Measurements from ENCODE around the gene DPYSL4. TPM values are rescaled to one million over a fixed set of nuclear protein-coding genes. Genes with fewer than 3 reads are reported as not detected.

The DPYSL4 gene
- total RNA-seq, 5 donors from 2014 or later (not counting 1 experiment from before 2014, with no cell fraction given) = 0.66 to 3.9 (median 3.2) TPM

DNA sequence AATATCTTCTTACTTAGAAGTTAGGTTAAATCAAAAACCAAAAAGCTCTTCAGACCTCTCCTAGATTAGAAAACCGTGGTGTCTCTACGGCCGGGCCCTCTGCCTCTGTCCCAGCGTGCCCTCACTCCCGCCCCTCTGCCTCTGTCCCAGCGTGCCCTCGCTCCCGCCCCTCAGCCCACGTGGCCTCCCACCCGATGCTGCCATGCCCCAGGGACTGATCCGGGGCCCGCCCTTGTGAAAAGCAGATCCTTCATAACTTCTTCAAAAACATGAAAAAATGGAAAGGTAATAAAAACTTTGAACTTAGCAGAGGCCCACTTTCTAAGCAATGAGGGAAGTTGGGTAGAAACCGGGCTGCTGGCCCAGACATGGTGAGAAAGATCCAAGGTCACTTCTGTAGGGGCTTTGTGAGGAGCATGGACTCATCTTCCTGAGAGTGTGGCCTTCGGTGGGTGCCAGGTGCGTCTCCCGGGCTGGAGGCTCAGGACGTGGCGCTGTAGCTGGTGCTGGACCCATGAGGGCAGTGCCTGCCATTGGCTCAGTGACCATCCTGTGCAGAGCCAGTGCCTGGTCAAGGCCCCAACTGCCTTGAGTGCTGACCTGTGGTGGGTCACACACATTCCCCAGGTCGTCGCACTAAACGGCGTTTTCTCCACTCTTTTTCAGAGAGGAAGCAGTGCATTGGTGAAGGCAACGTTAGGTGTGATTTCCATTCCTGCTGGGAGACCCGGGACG is 4.9 kb upstream of the DPYSL4 start:
- 73% methylated on average over 17 of the region's 25 CpGs for WGBS (ENCODE audit: insufficient coverage)
- no peaks in the 10 kb centered on the region for H3K36me3 Mint-ChIP-seq
- POLR2A ChIA-PET = no interaction called here
- Histone ChIP-seq H3K27ac (ENCODE audit: low read length) (no peak overlapping the region), H3K27me3 (replicated peaks in 1 of 2; ENCODE audit: control insufficient read depth in 2 of 2, extremely low read depth in 1 of 2, insufficient read depth in 2 of 2, low read length in 1 of 2) (peaks cover 10 to 65% of the 10 kb centered on the region in 2 experiments), H3K4me1 (ENCODE audit: control insufficient read depth in 1 of 2, extremely low read depth in 1 of 2, insufficient read depth in 2 of 2, low read length in 2 of 2) (peaks cover 3 to 13% of the 10 kb centered on the region in 2 experiments), H3K36me3 (ENCODE audit: control insufficient read depth in 2 of 2, extremely low read depth in 1 of 2, insufficient read depth in 1 of 2, low read length in 1 of 2) (no peaks in the 10 kb centered on the region), H3K4me3 (ENCODE audit: control insufficient read depth in 1 of 2, extremely low read depth in 1 of 2, low read length in 1 of 2) (no peak overlapping the region), H3K9me3 (no peaks in the 10 kb centered on the region)
- no peak overlapping the region for H3K27ac Mint-ChIP-seq
- peaks cover 0 to 6% (median 4%) of the 10 kb centered on the region in 3 donors for H3K4me1 Mint-ChIP-seq
- H3K27me3 Mint-ChIP-seq = peaks cover 33 to 48% of the 10 kb centered on the region in 2 donors
- CTCF ChIA-PET = no interaction called here
- no peak overlapping the region for H3K4me3 Mint-ChIP-seq
- ATAC-seq (replicated peaks in 1 of 4) (no peak), DNase-seq (no peak)
- H3K9me3 Mint-ChIP-seq = no peaks in the 10 kb centered on the region

DNA sequence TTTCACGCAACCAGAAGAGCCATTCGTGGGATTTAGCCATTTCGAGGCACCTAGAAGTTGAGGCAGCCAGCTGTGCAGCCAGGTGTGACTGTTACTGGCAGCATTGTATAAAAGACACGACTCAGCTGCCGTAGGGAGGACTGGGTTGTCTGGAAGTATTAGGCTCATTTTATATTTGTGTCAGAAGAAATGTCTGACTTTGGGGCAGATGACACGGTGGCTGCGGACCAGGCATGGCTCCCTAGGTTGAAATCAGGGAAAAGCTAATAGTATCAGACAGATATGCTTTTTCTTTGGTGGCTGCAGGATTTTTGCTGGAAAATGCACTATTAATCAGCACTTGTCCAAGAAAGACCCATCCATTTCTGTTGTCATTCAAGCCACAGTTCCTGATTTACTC is 4.2 kb upstream of the DPYSL4 start:
- no peak overlapping the region for H3K4me3 ChIP-seq (ENCODE audit: control insufficient read depth in 1 of 2, extremely low read depth in 1 of 2, low read length in 1 of 2)
- Mint-ChIP-seq H3K36me3 (no peaks in the 10 kb centered on the region), H3K27me3 (peaks cover 26 to 41% of the 10 kb centered on the region in 2 donors), H3K4me3 (no peak overlapping the region), H3K9me3 (no peaks in the 10 kb centered on the region), H3K4me1 (peaks cover 0 to 6% (median 4%) of the 10 kb centered on the region in 3 donors), H3K27ac (no peak overlapping the region)
- ChIA-PET POLR2A (interaction anchor here in 1 of 2 donors (0.7 kb wide), 1 partner anchor 11 kb away, joined by 3 read pairs; no protein-coding TSS in a partner anchor), CTCF (no interaction called here)
- 83% methylated on average over 7 of the region's 7 CpGs for WGBS (ENCODE audit: insufficient coverage)
- H3K9me3 ChIP-seq = no peaks in the 10 kb centered on the region
- DNase-seq = no peak
- ATAC-seq (replicated peaks in 1 of 4) = no peak
- no peak overlapping the region for H3K27ac ChIP-seq (ENCODE audit: low read length)
- peaks cover 3 to 20% of the 10 kb centered on the region in 2 experiments for H3K4me1 ChIP-seq (ENCODE audit: control insufficient read depth in 1 of 2, extremely low read depth in 1 of 2, insufficient read depth in 2 of 2, low read length in 2 of 2)
- peaks cover 10 to 63% of the 10 kb centered on the region in 2 experiments for H3K27me3 ChIP-seq (replicated peaks in 1 of 2; ENCODE audit: control insufficient read depth in 2 of 2, extremely low read depth in 1 of 2, insufficient read depth in 2 of 2, low read length in 1 of 2)
- H3K36me3 ChIP-seq (ENCODE audit: control insufficient read depth in 2 of 2, extremely low read depth in 1 of 2, insufficient read depth in 1 of 2, low read length in 1 of 2) = no peaks in the 10 kb centered on the region

DNA sequence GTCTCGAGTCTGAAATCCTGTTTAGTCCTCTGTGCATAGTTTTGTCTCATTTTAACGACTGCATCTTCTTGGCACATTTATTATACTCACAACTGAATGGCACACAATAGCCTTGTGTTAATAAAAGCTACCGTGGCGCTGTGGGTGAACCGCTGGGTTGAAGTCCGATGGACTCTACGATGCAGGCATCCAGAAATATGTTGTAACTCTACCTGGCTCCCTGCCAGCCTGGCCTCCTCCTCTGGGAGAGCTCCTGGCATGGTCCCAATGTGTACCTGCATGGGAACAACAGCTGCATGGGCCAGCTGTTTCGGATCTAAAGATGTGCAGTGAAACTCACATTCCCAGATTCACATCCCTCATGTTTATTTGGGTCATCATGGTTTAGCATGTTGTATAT is 3.7 kb upstream of the DPYSL4 start:
- Histone ChIP-seq H3K4me1 (ENCODE audit: control insufficient read depth in 1 of 2, extremely low read depth in 1 of 2, insufficient read depth in 2 of 2, low read length in 2 of 2) (peaks cover 3 to 25% of the 10 kb centered on the region in 2 experiments), H3K4me3 (ENCODE audit: control insufficient read depth in 1 of 2, extremely low read depth in 1 of 2, low read length in 1 of 2) (no peak overlapping the region), H3K9me3 (no peaks in the 10 kb centered on the region), H3K27ac (ENCODE audit: low read length) (no peak overlapping the region), H3K27me3 (replicated peaks in 1 of 2; ENCODE audit: control insufficient read depth in 2 of 2, extremely low read depth in 1 of 2, insufficient read depth in 2 of 2, low read length in 1 of 2) (peaks cover 10 to 63% of the 10 kb centered on the region in 2 experiments), H3K36me3 (ENCODE audit: control insufficient read depth in 2 of 2, extremely low read depth in 1 of 2, insufficient read depth in 1 of 2, low read length in 1 of 2) (no peaks in the 10 kb centered on the region)
- Mint-ChIP-seq H3K36me3 (no peaks in the 10 kb centered on the region), H3K27ac (no peak overlapping the region), H3K4me1 (peaks cover 0 to 9% (median 7%) of the 10 kb centered on the region in 3 donors), H3K9me3 (no peaks in the 10 kb centered on the region), H3K4me3 (no peak overlapping the region), H3K27me3 (peaks cover 24 to 39% of the 10 kb centered on the region in 2 donors)
- ATAC-seq (replicated peaks in 1 of 4) (no peak), DNase-seq (no peak)
- WGBS (ENCODE audit: insufficient coverage) = 79% methylated on average over 7 of the region's 8 CpGs
- ChIA-PET POLR2A (interaction anchor here in 1 of 2 donors (0.7 kb wide), 1 partner anchor 11 kb away, joined by 3 read pairs; no protein-coding TSS in a partner anchor), CTCF (no interaction called here)

DNA sequence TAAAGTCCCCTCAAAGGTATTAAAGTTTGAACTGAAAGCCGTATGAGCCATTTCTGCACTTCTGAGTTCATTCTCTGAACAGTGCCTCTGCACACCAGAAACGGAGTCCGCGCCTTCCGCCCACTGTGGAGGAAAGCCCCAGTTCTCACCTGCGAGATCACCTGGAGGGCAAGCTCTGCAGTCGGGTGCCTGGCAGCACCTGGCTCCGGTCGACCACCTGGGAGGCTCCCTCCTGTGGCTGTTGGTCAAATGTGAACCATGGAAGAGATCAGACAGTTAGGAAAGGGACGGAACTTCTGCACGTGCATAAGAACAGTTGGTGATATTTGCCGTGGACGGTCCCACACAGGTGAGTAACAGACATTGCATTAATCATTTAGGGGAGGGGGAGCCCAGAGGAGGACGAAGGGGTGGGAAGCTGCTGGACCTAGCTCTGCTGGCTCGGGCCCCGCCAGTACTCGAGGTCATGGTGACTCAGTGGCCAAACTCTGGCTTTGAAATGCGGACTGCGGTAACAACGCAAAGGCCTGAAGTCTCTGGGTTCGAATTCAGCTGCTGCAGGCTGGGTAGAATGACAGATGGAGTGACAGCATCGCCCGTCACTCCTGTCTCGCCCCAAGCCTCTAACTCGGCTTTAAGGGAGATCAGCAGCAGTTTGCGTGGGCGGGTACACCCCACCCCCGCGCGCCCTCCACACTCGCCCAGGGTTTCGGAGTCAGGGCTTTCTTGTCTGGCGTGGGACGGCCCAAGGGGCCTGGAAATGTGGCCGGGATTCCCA is 1.7 kb upstream of the DPYSL4 start:
- peaks cover 12 to 64% of the 10 kb centered on the region in 2 experiments for H3K27me3 ChIP-seq (replicated peaks in 1 of 2; ENCODE audit: control insufficient read depth in 2 of 2, extremely low read depth in 1 of 2, insufficient read depth in 2 of 2, low read length in 1 of 2)
- no peaks in the 10 kb centered on the region for H3K36me3 ChIP-seq (ENCODE audit: control insufficient read depth in 2 of 2, extremely low read depth in 1 of 2, insufficient read depth in 1 of 2, low read length in 1 of 2)
- H3K4me1 ChIP-seq (ENCODE audit: control insufficient read depth in 1 of 2, extremely low read depth in 1 of 2, insufficient read depth in 2 of 2, low read length in 2 of 2) = peaks cover 3 to 26% of the 10 kb centered on the region in 2 experiments
- 50% methylated on average over 35 of the region's 35 CpGs for WGBS (ENCODE audit: insufficient coverage)
- peaks cover 37 to 43% of the 10 kb centered on the region in 2 donors for H3K27me3 Mint-ChIP-seq
- H3K4me1 Mint-ChIP-seq = peaks cover 0 to 18% (median 7%) of the 10 kb centered on the region in 3 donors
- no peaks in the 10 kb centered on the region for H3K9me3 ChIP-seq
- H3K27ac ChIP-seq (ENCODE audit: low read length) = no peak overlapping the region
- no peak overlapping the region for H3K4me3 ChIP-seq (ENCODE audit: control insufficient read depth in 1 of 2, extremely low read depth in 1 of 2, low read length in 1 of 2)
- ChIA-PET POLR2A (no interaction called here), CTCF (no interaction called here)
- H3K36me3 Mint-ChIP-seq = no peaks in the 10 kb centered on the region
- H3K9me3 Mint-ChIP-seq = no peaks in the 10 kb centered on the region
- peak overlapping the region; percentile 24 to 66 (median 52) for H3K4me3 Mint-ChIP-seq
- H3K27ac Mint-ChIP-seq = no peak overlapping the region
- DNase-seq = no peak
- peak in 1 of 4 experiments; percentile 3 for ATAC-seq (replicated peaks in 1 of 4)

DNA sequence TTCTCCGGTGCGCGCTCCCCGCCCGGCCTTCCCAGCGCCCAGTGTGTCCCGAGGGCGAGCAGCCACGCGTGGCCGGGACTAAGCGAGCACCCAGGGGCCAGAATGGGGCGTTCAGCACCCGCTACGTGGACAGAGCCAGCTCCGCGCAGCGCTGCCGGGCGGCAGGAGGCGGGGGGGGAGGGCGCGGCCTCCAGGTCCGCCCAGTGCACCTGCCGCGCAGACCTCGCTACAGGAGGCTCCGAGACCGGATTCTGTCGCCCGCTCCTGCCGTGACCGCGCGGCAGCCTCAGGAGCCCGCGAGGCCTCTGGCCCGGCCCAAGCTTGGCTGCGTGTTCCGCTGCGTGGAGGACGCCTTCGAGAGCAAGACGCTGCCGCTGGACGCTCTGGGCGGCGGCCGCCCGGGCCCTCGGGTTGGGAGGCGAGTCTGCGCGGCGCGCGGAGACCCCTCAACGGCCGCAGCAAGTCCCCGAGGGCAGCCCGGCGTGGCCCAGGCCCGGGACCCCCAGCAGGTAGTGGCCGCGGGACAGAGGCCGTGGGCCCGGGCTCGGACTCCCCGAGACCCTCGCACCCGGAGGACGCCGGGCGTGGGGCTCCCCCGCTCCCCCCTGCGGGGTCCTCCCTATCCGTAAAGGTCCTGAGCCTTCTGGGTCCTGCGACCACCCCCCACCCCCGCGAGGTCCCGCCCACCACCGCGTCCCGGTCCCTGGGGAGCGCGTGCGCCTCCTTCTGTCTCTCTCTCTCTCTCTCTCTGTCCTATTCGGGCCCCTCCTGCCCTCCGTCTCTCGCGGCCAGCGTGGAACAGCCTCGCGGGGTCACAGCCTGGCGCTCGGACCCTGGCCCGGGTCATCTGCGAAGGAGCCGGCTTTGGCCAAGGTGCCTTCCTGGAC is 904 bp upstream of the DPYSL4 start:
- POLR2A ChIA-PET = no interaction called here
- Histone ChIP-seq H3K27me3 (replicated peaks in 1 of 2; ENCODE audit: control insufficient read depth in 2 of 2, extremely low read depth in 1 of 2, insufficient read depth in 2 of 2, low read length in 1 of 2) (peaks cover 10 to 67% of the 10 kb centered on the region in 2 experiments), H3K4me3 (ENCODE audit: control insufficient read depth in 1 of 2, extremely low read depth in 1 of 2, low read length in 1 of 2) (peak overlapping the region in 1 of 2 donors; percentile 10)

More for the DNA sequence above, 904 bp upstream of the DPYSL4 start:
- peaks cover 38 to 45% of the 10 kb centered on the region in 2 donors for H3K27me3 Mint-ChIP-seq
- WGBS (ENCODE audit: insufficient coverage) = 9% methylated on average over 99 of the region's 99 CpGs
- H3K4me1 ChIP-seq (ENCODE audit: control insufficient read depth in 1 of 2, extremely low read depth in 1 of 2, insufficient read depth in 2 of 2, low read length in 2 of 2) = peaks cover 3 to 26% of the 10 kb centered on the region in 2 experiments
- no peak overlapping the region for H3K27ac ChIP-seq (ENCODE audit: low read length)
- H3K4me3 Mint-ChIP-seq = peak overlapping the region in 2 of 3 donors; percentile 59 to 66
- CTCF ChIA-PET = no interaction called here
- H3K9me3 Mint-ChIP-seq = no peaks in the 10 kb centered on the region
- H3K36me3 Mint-ChIP-seq = no peaks in the 10 kb centered on the region
- ATAC-seq (replicated peaks in 1 of 4) (peak; percentile 84 to 91 (median 88)), DNase-seq (peak in 34 of 35 experiments; percentile 25 to 80 (median 58))
- peaks cover 0 to 18% (median 7%) of the 10 kb centered on the region in 3 donors for H3K4me1 Mint-ChIP-seq
- H3K27ac Mint-ChIP-seq = no peak overlapping the region
- no peaks in the 10 kb centered on the region for H3K9me3 ChIP-seq
- no peaks in the 10 kb centered on the region for H3K36me3 ChIP-seq (ENCODE audit: control insufficient read depth in 2 of 2, extremely low read depth in 1 of 2, insufficient read depth in 1 of 2, low read length in 1 of 2)
